Measurements from ENCODE around the gene PARP1. TPM values are rescaled to one million over a fixed set of nuclear protein-coding genes. Genes with fewer than 3 reads are reported as not detected.

The PARP1 gene
- polyA plus RNA-seq, 5 donors: 119 to 134 (median 125) TPM

DNA sequence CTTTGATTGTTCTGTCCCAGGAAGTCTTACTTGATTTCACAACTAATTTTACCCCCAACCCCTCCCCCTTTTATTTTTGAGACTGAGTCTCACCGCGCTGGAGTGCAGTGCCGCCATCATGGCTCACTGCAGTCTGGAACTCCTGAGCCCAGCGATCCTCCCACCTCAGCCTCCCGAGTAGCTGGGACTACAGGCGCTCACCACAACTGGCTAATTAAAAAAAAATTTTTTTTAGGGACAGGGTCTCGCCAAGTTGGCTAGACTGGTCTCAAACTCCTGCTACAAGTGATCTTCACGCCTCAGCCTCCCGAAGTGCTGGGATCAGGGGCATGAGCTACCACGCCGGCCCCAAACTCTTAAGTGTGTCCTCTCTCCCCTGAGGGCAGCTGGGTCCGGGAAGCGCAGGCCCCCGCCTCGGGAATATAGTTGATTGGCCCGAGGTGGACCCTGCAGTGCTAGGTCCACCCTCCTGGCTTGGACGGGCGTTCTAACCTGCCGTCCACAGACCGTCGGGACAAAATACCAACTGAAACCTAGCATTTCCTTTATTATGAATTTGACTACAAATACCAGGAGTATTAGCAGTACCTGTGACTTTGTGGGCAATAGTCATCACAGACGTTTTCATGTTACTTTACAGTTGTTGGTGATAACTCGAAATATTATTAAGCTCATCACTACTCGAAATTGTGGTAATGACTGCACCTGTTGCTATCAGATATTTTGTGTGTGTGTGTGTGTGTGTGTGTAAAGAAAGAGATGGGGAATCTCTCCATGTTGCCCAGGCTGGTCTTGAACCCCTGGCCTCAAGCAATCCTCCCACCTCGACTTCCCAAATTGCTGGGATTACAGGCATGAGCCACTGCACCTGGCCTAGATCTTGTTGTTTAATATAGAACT is 642 bp upstream of the PARP1 start:
- DNase-seq: no peak

DNA sequence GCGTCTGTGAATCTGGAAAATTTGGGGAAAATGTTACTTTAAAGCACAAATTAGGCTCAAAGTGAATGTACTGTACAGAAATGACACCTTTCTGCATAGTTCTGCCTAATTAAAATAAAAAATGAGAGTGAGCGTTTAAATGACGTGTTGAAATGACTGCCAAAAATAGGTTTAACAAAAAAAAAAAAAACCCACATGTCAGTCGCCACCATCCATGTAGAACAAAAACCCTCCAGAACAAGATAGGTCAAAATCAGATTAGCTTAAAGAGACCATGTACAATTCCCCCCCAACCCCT is 745 bp downstream of the PARP1 start:
- DNase-seq: no peak

DNA sequence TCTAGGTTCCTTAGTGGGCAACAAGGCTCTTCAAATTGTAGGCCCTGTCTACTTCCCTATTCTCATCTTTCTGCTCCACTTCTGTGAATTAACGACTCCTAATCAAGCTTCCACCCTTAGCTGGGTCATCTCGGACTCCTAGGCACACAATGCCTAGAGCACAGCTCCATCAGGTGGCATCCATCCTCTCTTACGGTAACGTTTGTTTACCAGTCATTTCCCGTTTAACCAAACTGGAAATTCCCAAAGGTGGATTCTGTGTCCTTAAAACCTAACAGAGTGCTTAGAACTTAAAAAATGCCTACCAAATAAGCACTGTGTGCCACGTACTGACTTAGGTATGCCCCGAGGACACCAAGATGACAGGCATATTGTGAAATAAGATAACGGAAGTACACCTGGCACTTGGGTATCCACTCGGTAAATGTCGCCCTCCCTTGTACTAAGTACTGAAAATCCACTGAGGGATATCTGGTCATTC is 1.5 kb downstream of the PARP1 start:
- no peak for DNase-seq

DNA sequence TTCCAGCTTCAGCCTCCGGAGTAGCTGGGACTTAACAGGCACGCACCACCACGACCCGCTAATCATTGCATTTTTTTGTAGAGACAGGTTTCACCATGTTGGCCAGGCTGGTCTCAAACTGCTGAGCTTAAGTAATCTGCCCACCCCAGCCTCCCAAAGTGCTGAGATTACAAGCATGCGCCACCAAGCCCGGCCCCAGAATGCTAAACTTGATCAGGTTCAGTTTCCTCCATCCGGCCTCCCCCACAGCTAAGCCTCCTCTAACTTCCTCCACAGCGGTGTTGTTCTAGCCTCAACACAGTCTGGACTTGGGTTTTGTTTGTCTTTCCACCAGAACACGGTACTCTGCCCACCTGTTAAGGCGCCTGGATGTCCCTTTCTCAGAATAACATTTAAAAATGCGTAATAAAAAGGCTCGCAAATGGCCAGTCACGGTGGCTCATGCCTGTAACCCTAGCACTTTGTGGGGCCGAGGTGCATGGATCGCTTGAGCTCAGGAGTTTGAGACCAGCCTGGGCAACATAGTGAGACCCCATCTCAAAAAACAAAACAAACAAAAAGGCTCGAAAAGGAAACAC is 2.4 kb downstream of the PARP1 start:
- DNase-seq: no peak

DNA sequence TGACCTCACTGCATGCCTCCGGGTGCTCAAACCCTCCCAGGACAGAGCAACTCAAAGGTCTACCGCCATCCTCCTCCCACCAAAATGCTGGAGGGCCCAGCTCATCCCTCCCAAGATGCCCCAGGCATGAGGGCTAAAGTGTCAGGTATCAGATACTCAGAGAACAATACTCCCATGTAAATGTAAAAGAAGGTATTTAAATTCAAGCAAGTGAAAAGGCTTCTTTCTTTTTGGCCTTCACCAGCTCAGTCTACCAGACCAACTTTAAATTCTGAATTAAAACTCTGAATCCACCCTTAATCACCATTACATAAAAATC is 3.0 kb downstream of the PARP1 start:
- no peak for DNase-seq

DNA sequence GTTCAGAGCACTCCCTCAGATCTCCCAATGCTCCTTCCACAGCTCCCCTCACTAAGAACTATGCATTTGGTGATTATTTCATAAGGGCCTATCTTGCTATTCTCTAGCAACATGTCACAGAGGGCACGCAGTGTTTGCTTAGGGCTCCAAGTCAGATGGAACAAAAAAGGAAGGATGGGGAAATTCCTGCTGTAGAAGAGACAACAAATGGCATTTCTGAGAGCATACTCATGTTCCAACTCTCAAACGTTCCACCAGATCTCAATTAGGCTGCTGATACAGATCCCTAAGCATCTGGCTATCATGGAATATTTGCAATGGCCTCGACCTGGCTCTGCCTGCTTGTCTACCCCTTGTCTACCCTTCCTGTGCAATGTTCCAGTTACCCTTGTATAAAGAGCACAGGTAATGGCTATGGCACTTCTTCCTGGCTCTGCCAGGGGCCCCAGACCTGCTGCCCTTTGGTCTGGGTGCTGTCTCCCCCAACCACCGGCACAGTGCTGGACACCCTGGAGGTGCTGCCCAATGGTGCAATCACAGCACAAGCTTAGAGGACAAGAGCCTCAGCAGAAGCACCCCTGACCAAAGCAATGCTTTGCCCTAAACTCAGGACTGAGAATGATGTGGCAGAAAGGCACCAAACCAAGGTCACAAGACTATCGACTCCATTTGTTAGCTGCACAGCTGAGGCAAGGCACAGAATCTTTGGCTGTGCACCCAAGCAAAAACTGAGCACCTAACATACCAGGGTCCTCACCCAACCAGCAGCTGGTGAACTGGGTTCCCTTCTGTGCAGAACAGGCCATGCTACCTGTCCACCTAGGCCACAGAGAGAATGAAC is 3.6 kb downstream of the PARP1 start:
- no peak for DNase-seq

DNA sequence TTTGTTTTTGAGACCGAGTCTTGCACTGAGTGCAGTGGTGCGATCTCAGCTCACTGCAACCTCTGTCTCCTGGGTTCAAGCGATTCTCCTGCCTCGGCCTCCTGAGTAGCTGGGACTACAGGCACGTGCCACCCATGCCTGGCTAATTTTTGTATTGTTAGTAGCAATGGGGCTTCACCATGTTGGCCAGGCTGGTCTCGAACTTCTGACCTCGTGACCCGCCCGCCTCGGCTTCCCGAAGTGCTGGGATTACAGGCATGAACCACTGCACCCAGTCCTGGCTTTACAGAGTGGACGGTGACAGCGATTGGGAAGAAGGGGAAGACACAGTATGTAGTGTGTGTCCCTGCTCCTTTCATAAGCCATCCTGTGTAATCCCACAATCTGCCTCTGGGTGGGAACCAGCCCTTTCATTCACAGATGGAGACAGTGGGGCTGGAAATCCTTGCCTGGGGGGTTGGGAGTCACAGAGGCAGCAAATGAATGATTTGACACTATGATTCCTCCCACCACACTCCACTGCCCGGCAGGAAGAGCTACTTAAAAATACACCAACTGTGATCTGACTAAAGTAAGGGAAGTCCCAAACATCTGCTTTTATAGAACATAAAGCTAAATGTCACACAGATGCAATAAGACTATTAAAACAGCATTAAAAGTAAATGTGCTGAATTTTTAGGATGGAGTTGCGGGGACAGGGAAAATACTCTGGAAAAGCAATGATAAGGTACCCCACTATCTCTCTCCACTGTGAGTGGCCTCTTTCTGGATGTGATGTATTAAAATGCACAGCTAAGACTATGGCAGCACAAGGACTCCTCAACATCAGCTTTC is 4.5 kb downstream of the PARP1 start:
- DNase-seq: no peak

DNA sequence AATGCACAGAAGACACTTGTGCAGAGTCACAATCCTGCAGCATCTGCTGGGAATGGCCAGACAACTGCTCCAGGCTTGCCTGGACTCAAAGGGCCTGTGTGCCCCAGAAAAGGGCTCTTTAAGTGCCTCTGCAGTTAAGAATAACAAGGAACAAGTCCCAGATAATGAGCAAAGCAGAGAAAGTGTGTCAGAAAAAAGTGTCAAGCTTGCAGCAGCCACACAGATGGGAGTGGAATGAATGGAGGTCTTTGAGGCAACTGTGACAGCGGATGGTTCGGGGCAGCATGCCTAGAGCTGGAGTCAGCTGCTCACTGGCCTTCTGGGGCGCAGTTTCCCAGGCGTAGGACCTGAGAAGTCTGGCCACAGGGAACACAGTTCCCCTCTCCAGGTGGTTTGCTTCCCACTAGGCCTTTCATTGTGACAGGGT is 5.1 kb downstream of the PARP1 start:
- DNase-seq: no peak

DNA sequence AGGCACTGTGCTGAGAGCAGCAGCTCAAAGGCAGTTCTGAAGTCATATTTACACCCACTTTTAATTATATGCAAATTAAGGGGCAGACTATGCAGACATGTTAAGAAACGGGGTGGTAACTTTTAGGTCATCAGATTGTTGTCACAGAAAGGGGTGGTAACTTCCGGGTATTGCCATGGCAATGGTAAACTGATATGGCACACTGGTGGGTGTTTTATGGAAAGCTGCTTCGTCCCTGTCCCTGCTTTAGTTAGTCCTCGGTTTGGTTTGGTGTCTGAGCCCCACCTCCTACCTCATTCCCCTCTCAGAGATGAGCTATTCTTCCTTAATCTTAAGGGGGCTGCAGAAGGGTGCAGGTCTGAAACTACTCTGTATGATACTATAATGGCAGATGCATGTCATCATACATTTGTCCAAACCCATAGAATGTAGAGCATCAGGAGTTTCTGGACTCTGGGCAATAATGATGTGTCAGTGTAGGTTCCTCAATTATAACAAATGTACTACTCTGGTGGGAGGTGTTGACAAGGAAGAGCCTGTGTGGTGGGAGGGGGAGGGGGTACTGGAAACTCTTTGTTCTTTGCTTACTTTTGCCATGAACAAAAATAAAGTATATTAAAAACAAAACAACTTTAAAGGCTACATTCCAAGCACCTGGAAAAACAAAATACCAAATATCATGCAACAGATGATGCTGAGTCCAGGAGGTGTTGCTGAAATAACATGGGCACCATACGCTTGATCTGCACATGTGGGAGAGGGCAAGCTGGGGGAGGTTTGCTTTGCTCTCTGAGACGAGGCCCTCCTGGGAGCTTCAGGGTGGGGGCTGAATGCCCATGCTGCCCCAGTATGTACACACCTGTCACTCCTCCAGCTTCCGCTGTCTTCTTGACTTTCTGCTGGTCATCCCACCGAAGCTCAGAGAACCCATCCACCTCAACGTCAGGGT is 6.3 kb downstream of the PARP1 start:
- no peak for DNase-seq

DNA sequence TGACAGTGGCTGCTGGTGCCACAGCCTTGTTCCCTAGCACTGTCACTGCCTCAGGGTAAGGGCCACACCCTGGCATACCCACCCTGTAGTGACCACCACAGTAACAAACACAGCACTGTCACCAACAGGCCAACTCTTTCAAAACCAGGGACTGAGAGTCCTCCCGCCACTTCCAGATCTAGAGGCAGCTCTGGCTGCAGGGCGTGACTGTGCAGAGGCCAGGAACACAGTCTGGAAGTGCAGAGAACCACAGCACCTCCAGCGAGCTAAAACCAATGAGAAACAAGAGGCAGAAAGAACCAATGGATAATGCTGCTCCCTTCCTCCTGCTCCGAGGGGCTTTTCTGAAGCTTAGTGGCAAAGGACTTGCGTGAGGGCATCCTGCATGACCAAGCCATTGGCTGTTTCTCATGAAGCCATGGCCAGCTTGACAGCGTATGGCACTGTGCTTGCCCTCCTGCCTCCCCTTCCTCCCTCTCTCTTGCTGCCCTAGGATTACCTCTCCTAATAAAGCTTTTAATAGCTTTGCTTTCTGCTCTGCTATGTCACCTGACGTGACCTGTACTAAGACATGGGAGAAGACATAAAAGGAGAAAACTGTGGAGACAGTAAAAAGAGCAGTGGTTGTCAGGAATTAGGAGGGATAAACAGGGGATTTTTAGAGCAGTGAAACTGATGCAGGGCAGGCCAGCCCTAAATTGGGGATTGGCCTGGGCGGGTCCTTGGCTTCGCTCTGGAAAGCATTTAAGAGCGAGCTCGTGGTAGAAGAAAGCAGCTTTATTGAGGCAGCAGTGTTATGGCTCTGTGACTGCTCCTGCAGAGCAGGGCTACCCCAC is 7.2 kb downstream of the PARP1 start:
- DNase-seq: no peak

DNA sequence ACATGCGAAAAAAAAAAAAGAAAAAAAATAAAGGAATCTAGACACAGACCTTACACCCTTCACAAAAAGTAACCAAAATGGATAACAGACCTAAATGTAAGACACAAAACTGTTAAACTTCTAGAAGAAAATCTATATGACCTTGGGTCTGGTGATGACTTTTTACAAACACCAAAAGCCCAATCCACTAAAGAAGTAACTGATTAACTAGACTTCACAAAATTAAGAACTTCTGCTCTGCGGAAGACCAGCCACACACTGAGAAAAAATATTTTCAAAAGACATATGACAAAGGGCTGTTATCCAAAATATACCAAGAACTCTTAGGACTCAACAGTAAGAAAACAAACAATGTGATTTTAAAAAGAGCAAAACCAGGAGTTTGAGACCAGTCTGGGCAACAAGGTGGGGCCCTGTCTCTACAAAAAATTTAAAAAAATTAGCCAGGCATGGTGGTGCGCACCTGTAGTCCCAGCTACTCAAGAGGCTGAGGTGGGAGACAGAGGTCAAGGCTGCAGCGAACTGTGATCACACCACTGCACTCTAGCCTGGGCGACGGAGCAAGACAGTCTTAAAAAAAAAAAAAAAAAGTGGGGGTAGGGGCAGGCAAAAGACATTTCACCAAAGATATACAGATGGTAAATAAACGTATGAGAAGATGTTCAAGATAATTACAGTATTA is 9.8 kb downstream of the PARP1 start:
- DNase-seq: no peak

DNA sequence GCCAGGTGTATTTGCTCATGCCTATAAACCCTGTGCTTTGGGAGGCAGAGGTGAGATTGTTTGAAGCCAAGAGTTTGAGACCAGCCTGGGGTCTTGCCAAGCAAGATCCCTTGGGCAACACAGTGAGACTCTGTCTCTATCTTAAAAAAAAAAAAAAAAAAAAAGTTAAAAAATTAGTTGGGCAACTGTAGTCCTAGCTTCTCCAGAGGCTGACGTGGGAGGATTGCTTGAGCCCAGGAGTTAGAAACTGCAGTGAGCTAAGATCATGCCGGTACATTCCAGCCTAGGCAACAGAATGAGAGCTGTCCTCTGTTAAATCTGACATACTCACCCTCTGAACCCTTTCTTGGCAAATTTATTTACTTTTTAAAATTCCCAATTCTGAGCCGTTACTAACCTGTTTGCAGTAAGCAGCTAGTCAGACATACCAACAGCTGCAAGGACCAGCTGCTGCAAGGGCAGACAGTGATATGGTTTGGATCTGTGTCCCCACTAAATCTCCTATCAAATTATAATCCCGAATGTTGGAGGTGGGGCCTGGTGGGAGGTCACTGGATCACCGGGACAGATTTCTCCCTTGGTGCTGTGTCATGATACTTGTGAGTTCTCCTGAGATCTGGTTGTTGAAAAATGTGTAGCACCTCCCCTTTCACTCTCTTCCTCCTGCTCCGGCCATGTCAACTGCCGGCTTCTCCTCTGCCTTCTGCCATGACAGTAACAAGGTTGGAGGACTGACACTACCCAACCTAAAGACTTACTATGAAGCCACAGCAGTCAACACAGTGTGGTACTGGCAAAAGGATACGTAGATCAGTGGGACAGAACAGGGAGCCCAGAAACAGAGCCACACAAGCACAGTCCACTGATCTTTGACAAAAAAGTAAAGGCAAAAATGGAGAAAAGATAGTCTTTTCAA is 10.6 kb downstream of the PARP1 start:
- no peak for DNase-seq

DNA sequence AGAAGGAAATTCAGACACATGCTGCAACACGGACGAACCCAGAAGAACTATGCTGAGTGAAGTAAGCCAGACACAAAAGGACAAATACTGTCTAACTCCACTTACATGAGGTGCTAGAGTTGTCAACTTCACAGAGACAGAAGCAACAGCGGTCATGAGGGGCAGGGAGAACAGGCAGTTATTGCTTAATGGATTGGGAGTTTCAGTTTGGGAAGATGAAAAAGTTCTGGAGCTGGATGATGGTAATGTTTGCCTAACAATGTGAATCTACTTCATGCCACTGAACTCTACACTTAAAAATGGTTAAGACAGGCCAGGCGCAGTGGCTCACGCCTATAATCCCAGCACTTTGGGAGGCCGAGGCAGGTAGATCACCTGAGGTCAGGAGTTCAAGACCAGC is 12.1 kb downstream of the PARP1 start:
- DNase-seq: no peak

DNA sequence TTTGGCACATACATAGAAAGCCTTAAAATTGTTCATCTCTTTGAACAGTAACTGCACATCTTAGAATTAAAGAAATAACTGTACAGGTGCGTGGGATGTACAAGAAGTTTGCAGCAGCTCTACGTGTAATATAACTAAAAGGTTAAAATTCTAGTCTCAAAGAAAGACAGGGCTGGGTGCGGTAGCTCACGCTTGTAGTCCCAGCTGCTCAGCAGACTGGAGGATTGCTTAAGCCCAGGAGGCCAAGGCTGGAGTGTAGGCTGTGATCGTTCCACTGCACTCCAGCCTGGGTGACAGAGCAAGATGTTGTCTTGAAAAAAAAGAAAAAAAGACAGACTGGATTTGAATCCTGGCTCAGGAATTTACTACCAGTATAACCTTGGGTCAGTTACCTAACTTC is 13.4 kb downstream of the PARP1 start:
- no peak for DNase-seq

DNA sequence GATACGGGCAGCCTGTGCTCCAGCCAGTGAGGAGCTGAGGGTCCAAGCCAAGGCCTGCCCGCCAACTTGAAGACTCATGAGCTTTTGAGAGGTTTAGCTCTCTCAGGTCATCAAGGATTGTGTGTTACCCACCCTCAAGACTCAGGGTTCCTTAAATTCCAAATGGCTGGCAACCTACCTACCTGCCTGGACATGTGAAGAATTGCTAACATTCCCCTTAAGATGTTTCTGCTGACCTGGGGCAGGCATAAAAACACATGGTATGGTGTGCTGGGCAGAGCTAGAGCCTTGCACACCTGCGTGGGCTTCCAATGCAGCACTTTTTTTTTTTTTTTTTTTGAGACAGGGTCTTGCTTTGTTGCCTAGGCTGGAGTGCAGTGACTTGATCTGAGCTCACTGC is 17.2 kb downstream of the PARP1 start:
- DNase-seq: no peak

DNA sequence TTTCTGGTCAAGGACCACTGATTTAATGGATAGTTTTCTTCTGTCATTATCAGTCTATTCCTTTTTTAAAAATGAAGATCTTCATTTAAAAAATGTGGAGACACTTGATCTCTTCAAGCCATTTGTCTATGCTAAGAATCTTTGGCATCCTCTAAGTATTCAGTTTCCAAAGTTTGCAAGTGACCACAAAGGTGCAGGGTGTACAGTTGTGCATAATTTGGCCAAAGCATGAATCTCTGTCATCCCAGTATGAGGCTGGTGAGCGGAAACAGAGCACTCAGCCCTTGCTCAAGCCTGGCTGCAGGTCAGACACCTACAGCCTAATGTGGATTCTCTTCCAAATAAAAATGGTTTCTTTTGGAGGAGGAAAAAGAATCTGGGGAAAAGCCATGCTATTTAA is 19.8 kb downstream of the PARP1 start:
- DNase-seq: no peak

DNA sequence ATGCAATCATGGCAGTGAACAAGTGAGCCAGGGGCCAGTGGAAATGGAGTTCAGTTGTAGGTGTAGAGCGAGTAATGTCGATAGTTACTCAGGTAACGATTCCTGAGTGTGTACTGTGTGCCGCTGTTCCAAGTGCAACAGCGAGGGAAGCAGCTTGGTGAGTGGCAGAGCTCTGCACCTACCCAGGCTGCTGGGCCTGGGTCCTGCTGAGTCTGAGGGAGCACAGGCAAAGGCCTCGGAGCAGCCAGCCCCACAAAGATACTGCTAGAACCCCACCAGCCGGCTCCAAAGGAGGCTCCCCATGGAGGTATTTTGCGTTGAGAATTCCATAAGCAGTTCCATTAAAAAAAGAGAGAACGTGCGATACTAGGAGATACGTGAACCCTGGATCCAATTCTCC is 23.2 kb downstream of the PARP1 start:
- no peak for DNase-seq

DNA sequence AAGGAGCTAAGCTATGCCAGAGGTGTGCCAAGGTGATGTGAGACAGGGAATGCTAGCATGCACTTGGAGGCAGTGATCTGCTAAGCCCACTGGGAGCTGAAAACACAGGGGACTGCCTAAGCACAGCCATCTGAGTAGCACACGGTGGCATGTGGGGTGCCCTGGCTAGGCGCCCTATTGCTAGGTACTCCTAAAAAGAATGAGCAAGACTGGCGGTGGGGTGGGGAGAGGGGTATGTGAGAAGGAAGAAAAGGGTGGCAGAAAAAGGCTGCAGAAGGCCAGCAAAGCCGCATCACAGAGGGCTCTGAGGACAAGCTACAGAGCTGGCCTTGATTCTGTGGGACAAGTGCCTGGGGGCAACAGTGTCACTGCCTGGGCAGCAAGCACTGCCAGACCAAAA is 23.9 kb downstream of the PARP1 start:
- no peak for DNase-seq

All from right lung (tissue), 5 donors.